Ascending aorta (tissue), 2 donors: ENCODE measurements around the gene TRIM56. TPM values are rescaled to one million over a fixed set of nuclear protein-coding genes. Genes with fewer than 3 reads are reported as not detected.
A peak's percentile ranks its signal among the peaks of the same experiment; 100 is the strongest.
"Not testable (repeated sequence)": the region's sequence is repeated elsewhere in the genome, so short reads cannot be mapped to it uniquely, and the experiment has no call there.

Source experiments
- DNase-seq, 2 donors: peaks; one replicate each; pipeline ENCODE4 v3.0.0-alpha.2; 2019; ENCODE audit warnings: low spot score in 2 of 2
- H3K27ac ChIP-seq, 2 donors: fragments of 200-600 bp; sonication (generic); one replicate each; pipeline ENCODE4 v1.5.1; 2016 to 2017; ENCODE audit warnings: mild to moderate bottlenecking in 1 of 2
- H3K27me3 ChIP-seq: fragments of 200-600 bp; sonication (generic); one replicate; pipeline ENCODE4 v1.5.1; 2017
- H3K36me3 ChIP-seq, 2 donors: fragments of 200-600 bp; sonication (generic); one replicate each; pipeline ENCODE4 v1.5.1; 2016
- H3K4me1 ChIP-seq, 2 donors: fragments of 200-600 bp; sonication (generic); one replicate each; pipeline ENCODE4 v1.5.1; 2016 to 2017; ENCODE audit warnings: mild to moderate bottlenecking in 1 of 2
- H3K4me3 ChIP-seq, 2 donors: fragments of 200-600 bp; sonication (generic); one replicate each; pipeline ENCODE4 v1.5.1; 2016 to 2017; ENCODE audit warnings: mild to moderate bottlenecking in 1 of 2
- H3K9me3 ChIP-seq, 2 donors: fragments of 200-600 bp; sonication (generic); one replicate each; pipeline ENCODE4 v1.5.1; 2016
- intact Hi-C: fragments of 100-400 bp; cut with DNase I; formaldehyde crosslinking; loops from one replicate; pipeline ENCODE4 v1.15.1; 2023
- total RNA-seq: library from RNA; depleted of rRNA; stranded (reverse); fragments of >200 nt; gene quantifications from one replicate; pipeline ENCODE4 v1.1.0, GENCODE V29; 2016
- TF ChIP-seq, protein P1 (sequence below), 3 experiments: fragments of 200-600 bp in 2 of 3; fragments of 450-650 bp in 1 of 3; sonication (generic) in 2 of 3; IDR thresholded peaks; one replicate each; pipeline ENCODE4 v1.5.1; 2016 to 2019; ENCODE audit warnings: antibody characterized with exemption in 3 of 3, mild to moderate bottlenecking in 1 of 3, moderate library complexity in 1 of 3

TRIM56 gene
- total RNA-seq, 1 donor from 2014 or later = 29.6 TPM

DNA sequence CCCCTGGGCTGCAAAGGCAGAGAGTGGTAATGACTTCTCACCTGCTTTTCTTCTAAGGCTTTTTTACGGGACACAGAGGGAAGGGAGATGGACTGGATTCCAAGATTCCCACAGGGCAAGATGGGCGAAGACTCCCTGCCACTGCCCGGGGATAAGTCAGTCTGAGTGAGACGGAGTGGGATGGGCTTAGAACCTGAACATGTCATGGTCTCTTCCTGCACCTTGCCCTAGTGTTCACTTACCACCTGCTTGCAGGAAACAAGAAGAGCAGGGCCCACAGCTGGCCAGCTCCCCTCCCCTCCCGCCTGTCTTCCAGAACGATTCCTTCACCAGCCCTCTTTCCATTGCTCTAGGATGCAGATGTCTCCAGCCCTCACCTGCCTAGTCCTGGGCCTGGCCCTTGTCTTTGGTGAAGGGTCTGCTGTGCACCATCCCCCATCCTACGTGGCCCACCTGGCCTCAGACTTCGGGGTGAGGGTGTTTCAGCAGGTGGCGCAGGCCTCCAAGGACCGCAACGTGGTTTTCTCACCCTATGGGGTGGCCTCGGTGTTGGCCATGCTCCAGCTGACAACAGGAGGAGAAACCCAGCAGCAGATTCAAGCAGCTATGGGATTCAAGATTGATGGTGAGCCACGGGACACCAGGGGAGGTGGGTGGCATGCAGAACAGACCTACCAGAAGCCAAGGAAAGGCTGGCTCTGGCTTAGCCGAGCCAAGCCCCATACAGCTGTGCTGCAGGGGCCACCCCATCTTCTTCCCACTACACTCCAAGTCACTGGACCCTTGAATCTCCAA is 43.0 kb downstream of the TRIM56 start:
- no peaks in the 10 kb centered on the region for H3K27me3 ChIP-seq
- peak overlapping the region; percentile 96 to 98 for H3K27ac ChIP-seq
- H3K4me1 ChIP-seq = peaks cover 12 to 54% of the 10 kb centered on the region in 2 donors
- peak in 1 of 2 donors; percentile 60 for DNase-seq
- no peaks in the 10 kb centered on the region for H3K9me3 ChIP-seq
- H3K4me3 ChIP-seq = peak overlapping the region; percentile 56 to 71
- intact Hi-C loops = no loop called here
- H3K36me3 ChIP-seq = peaks cover 24 to 48% of the 10 kb centered on the region in 2 donors
- TF ChIP-seq, protein P1, sequence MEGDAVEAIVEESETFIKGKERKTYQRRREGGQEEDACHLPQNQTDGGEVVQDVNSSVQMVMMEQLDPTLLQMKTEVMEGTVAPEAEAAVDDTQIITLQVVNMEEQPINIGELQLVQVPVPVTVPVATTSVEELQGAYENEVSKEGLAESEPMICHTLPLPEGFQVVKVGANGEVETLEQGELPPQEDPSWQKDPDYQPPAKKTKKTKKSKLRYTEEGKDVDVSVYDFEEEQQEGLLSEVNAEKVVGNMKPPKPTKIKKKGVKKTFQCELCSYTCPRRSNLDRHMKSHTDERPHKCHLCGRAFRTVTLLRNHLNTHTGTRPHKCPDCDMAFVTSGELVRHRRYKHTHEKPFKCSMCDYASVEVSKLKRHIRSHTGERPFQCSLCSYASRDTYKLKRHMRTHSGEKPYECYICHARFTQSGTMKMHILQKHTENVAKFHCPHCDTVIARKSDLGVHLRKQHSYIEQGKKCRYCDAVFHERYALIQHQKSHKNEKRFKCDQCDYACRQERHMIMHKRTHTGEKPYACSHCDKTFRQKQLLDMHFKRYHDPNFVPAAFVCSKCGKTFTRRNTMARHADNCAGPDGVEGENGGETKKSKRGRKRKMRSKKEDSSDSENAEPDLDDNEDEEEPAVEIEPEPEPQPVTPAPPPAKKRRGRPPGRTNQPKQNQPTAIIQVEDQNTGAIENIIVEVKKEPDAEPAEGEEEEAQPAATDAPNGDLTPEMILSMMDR (IDR thresholded peaks at IDR 0.05) = no peak

DNA sequence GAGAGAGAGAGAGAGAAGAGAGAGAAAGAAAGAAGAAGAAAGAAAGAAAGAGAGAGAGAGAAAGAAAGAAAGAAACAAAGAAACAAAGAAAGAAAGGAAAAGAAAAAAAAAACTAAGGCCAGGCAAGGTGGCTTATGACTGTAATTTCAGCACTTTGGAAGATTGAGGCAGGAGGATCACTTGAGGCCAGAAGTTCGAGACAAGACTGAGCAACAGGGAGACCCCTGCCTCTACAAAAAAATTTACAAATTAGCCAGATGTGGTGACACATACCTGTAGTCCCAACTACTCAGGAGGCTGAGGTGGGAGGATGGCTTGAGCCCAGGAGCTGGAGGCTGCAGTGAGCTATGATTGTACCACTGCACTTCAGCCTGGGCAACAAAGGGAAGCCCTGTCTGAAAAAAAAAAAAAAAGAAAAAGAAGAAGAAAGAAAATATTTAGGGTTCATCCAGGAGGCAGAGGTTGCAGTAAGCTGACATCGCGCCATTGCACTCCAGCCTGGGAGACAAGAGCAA is 44.4 kb downstream of the TRIM56 start:
- Histone ChIP-seq H3K9me3 (no peaks in the 10 kb centered on the region), H3K36me3 (peaks cover 37 to 62% of the 10 kb centered on the region in 2 donors), H3K27ac (peak overlapping the region; percentile 48 to 60), H3K4me3 (peak overlapping the region in 1 of 2 donors; percentile 71), H3K27me3 (no peaks in the 10 kb centered on the region), H3K4me1 (peaks cover 12 to 42% of the 10 kb centered on the region in 2 donors)
- TF ChIP-seq, protein P1 (IDR thresholded peaks at IDR 0.05) = no peak
- no peak for DNase-seq
- intact Hi-C loops = no loop called here

DNA sequence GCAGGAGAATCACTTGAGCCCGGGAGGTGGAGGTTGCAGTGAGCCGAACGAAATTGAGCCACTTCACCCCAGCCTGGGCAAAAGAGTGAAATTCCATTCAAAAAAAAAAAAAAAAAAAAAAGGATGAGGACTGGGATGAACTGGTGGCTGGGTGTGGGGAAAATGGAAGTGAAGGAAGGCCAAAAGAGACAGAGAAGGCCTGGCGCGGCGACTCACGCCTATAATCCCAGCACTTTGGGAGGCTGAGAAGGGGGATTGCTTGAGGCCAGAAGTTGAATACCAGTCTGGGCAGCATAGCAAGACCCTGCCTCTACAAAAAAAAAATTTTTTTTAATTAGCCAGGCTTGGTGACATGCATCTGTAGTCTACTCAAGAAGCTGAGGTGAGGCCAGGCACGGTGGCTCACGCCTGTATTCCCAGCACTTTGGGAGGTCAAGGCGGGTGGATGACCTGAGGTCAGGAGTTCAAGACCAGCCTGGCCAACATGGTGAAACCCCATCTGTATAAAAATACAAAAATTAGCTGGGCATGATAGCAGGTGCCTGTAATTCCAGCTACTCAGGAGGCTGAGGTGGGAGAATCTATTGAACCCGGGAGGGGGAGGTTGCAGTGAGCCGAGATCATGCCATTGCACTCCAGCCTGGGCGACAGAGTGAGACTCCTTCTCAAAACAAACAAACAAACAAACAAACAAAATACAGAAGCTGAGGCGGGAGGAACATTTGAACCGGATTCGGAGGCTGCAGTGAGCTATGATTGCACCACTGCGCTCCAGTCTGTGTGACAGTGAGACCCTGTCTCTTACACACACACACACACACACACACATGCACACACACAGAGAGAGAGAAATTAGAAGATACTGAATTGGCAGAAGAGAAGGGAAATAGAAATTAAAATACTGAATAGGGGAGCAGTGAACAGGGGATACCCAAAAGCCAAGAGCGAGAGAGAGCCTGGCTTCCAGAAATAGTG is 47.6 kb downstream of the TRIM56 start:
- H3K9me3 ChIP-seq, intact Hi-C loops, DNase-seq, H3K27me3 ChIP-seq, H3K4me3 ChIP-seq: not testable (repeated sequence)
- peak overlapping the region; percentile 25 to 55 for H3K27ac ChIP-seq
- H3K36me3 ChIP-seq = peaks cover 55 to 89% of the 10 kb centered on the region in 2 donors
- H3K4me1 ChIP-seq = peaks cover 5 to 28% of the 10 kb centered on the region in 2 donors

DNA sequence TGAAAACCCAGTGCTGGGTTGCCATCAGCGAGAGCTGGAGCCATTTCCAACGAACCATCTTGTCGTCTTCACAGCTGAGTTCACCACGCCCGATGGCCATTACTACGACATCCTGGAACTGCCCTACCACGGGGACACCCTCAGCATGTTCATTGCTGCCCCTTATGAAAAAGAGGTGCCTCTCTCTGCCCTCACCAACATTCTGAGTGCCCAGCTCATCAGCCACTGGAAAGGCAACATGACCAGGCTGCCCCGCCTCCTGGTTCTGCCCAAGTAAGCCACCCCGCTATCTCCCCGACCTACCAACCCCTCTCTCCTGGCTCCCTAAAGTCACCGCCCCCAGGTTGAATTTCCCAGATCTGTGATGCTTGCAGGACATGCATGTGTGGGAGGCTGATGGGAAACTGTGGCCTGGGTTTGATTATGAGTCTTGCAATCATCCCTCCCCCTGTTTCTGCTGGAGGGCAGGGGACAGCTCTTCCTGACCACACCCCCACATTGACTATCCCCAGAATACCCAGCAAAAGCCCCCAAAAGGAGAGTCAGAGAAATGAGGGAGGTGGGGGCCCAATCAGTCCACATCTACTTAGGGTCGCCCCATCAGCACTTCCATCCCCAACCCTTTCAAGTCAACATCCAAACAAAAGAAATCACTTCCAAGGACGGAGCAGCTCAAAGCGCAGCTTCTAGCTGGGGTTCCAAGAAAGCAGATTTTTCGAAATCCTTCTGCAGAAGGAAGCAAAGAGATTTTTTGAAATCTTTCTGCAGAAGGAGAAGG is 48.5 kb downstream of the TRIM56 start:
- Histone ChIP-seq H3K9me3 (no peaks in the 10 kb centered on the region), H3K27me3 (no peaks in the 10 kb centered on the region), H3K4me3 (no peak overlapping the region), H3K27ac (peak overlapping the region in 1 of 2 donors; percentile 14), H3K36me3 (peaks cover 55 to 80% of the 10 kb centered on the region in 2 donors), H3K4me1 (peaks cover 6 to 21% of the 10 kb centered on the region in 2 donors)
- intact Hi-C loops = no loop called here
- no peak for DNase-seq
- TF ChIP-seq, protein P1 (IDR thresholded peaks at IDR 0.05) = no peak

DNA sequence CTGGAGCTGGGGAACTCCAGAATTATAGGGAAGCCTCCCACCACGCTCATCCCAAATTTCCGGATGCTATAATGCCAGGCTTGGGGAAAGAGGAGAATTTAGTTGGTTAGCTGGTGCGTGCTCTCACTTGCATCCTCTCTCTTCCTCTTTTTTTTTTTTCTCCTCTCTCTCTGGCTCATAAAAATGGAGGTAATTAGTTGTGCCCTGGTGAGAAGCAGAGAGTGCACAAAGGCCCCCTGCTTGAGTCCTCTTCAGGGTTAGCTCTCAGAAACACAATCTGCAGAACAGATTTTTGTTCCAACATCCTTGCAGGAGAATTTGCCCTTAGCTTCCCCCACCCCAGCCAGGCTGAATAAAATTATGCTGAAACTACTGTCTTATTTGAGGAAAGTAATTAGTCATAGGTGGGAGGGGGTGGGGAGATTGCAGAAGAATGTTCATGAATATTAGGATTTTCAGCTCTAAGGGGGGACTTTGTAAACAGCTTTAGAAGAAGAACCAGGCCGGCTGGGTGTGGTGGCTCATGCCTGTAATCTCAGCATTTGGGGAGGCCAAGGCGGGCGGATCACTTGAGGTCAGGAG is 49.2 kb downstream of the TRIM56 start:
- DNase-seq = no peak
- H3K27ac ChIP-seq = peak overlapping the region in 1 of 2 donors; percentile 14
- no peaks in the 10 kb centered on the region for H3K27me3 ChIP-seq
- H3K4me1 ChIP-seq = peaks cover 6 to 23% of the 10 kb centered on the region in 2 donors
- peaks cover 55 to 75% of the 10 kb centered on the region in 2 donors for H3K36me3 ChIP-seq
- TF ChIP-seq, protein P1 (IDR thresholded peaks at IDR 0.05) = no peak
- H3K4me3 ChIP-seq = no peak overlapping the region
- intact Hi-C loops = no loop called here
- H3K9me3 ChIP-seq = no peaks in the 10 kb centered on the region
